H1 (cell line): ENCODE measurements around the gene MICALL2. TPM values are rescaled to one million over a fixed set of nuclear protein-coding genes. Genes with fewer than 3 reads are reported as not detected.

Source experiments
- RNF2 ChIP-seq: fragments of 200-900, 300-1000 bp; sonication (generic); IDR thresholded peaks from 2 replicates; pipeline ENCODE4 v1.7.1; 2016; ENCODE audit warnings: borderline replicate concordance, low read depth, mild to moderate bottlenecking, antibody characterized with exemption, low read length; ENCODE audit not compliant: poor library complexity, severe bottlenecking; ENCODE audit errors: missing control alignments
- polyA plus RNA-seq, 7 experiments: library from polyadenylated mRNA; depleted of rRNA in 3 of 7; stranded (reverse) in 5 of 7; unstranded in 2 of 7; fragments of >200 nt in 5 of 7; fragments of 200-250 nt in 2 of 7; gene quantifications; 1 replicate in 5 of 7; 2 replicates in 1 of 7; 4 replicates in 1 of 7; pipeline versions ENCODE4 v1.2.1 to v1.2.3, GENCODE V29; 2011 to 2013; ENCODE audit warnings: missing spikeins in 2 of 7, mixed read lengths in 2 of 7
- total RNA-seq: library from RNA; stranded (reverse); fragmentation: NEBNext Ultra II Directional; extraction: Animal tissue kit (Norgen Biotek cat#: 25700); gene quantifications from 2 replicates; pipeline ENCODE4 v1.2.1, GENCODE V29; 2021

Gene MICALL2
- total and polyA plus RNA-seq, 2 of the 8 experiments (the other 6 are each of a cell fraction or from before 2014, with no cell fraction given), result 5.3 to 8.5 TPM

DNA sequence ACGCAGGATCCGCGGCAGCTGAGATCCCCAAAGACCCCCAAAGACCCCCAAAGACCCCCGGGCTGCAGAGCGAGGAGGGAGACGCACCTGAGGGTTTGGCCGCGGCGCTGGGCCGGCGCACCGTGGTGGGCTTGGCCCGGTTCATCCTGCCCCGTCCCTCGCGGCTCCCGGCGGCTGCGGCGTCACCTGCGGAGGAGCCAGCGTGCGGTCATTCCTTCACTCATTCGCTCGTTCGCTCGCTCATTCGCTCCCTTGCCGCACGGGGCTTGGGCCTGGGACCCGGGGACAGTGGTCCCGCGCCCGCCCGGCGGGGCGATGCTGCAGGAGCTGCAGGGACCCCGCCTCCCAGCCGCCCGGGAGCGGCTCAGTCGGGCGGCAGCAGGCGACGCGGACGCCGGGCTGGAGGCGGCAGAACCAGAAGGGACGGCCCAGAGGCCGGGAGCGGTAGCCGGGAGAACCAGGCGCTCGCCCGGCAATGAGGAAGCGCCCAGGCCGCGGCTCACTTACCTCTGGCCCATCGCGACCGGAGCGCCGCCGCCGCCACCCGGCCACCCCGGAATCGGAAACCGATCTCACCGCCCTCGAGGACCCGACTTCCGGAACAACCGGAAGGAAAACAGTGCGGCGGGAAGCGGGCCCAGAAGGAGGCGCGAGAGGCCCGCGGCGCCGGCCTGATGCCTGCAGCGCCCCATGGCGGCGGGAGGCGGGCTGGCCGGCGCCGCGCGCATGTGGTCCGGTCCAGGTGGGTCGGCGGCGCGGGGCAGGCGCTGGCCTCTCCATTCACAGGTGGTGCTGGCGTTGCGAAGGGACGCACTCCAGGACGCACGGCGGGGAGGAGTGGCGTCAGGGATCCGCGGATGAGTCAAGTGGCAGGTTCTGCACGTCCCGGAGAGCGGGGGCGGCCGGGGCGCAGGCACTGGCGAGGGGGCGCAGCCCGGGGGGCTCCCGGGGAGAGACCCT lies 44.8 kb upstream of the MICALL2 start, which contains the start of gene INTS1 (continued):
- no peak for TF ChIP-seq RNF2
